Activated T-helper 1 cell treated with anti-CD3 and anti-CD28 coated beads, Interleukin-2, amount 50 U/mL, for 16 hours (primary cell): ENCODE measurements around the gene DCHS2.

Experiments used
- DNase-seq, 2 donors: peaks; one replicate each; pipeline ENCODE4 v3.0.0-alpha.2; 2020; ENCODE audit warnings: low read depth in 1 of 2, low spot score in 1 of 2

The DCHS2 gene

GRCh38 chr4:154399259-154399974, 92.2 kb downstream of the DCHS2 start:
- no peak for DNase-seq

DNA sequence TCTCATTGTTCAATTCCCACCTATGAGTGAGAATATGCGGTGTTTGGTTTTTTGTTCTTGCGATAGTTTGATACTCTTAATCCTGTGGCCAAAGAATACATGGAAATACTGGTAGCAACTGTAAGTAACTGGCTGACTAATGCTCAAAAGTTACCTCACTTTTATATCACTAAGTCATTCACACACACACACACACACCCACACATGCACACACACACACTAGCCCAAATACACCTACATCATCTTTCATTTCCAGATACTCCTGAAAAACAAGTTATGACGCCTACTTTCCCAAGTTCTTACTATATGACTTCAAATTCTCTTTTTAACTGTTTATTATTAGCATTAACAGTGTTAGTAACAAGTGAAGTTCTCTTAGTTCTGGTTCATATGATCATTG, 101.3 kb downstream of the DCHS2 start:
- no peak for DNase-seq

- DNase-seq, result no peak
Observed at GRCh38 chr4:154389148-154389547, 102.5 kb downstream of the DCHS2 start.

DNA sequence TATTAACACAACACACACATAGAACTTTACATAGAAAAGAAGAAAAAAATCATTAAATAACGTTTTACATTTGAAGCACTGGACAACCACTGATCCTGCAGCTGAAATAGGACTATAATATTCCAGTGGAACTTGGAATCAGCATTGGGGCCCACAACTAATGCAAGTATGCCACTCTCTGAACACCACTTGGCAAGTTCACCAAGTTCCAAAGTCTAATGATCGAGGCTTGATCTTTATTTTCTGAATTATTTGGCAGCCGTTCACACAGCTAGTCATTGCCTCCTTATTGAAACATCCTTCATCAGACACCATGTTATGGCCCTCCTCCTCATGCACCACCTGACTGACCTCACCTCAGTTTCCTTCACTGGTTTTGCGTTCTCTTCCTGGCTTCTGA, 107.6 kb downstream of the DCHS2 start:
- DNase-seq, result no peak

GRCh38 chr4:154376486-154376885, 115.1 kb downstream of the DCHS2 start:
- DNase-seq, result no peak

GRCh38 chr4:154368060-154368459, 123.5 kb downstream of the DCHS2 start:
- no peak for DNase-seq

- DNase-seq, result no peak
Observed at GRCh38 chr4:154367659-154368058, 123.9 kb downstream of the DCHS2 start.

- DNase-seq, result no peak
Observed at GRCh38 chr4:154366956-154367355, 124.6 kb downstream of the DCHS2 start.

- no peak for DNase-seq
Observed at GRCh38 chr4:154364066-154364845, 127.3 kb downstream of the DCHS2 start.

- no peak for DNase-seq
Observed at GRCh38 chr4:154361450-154361849, 130.1 kb downstream of the DCHS2 start.

DNA sequence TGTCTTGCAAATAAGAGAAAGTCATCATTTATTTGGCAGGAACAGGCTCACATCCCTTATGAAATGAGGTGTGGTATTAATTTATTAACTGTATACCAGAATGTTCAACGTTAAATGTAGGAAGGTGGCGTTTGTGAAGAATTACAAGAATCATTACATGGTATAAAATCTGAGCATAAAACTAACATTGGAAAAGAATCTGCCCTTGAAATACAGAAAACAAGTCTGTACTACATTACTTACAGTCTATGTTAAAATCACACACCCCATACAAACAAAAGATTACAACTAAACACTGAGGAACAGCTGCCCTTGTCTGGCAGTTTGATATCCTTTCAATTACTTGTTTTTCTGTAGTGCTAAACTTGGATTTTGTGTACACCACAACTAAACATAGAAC, 131.1 kb downstream of the DCHS2 start:
- no peak for DNase-seq

GRCh38 chr4:154354883-154355282, 136.7 kb downstream of the DCHS2 start:
- no peak for DNase-seq

- DNase-seq, result no peak
Observed at GRCh38 chr4:154349829-154350228, 141.8 kb downstream of the DCHS2 start.

DNA sequence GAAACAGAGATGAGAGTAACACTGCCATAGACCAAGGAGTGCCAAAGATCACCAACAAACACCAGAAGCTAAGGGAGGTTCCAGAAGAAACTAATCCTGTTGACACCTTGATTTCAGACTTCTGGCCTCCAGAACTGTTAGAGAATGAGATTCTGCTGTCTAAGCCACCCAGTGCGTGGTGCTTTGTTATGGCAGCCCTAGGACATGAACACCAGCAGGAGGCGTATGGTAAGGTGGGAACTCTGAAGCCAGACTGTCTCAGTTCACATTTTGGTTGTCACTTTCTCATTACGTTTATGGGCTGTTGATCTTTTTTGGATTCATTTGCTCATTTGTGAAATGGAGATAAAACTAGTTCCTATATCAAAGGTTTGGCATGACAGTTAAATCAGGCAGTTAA, 142.9 kb downstream of the DCHS2 start:
- no peak for DNase-seq

GRCh38 chr4:154345359-154345758, 146.2 kb downstream of the DCHS2 start:
- DNase-seq, result no peak

GRCh38 chr4:154344686-154345085, 146.9 kb downstream of the DCHS2 start:
- DNase-seq, result no peak

- DNase-seq, result no peak
Observed at GRCh38 chr4:154343651-154344050, 147.9 kb downstream of the DCHS2 start.

DNA sequence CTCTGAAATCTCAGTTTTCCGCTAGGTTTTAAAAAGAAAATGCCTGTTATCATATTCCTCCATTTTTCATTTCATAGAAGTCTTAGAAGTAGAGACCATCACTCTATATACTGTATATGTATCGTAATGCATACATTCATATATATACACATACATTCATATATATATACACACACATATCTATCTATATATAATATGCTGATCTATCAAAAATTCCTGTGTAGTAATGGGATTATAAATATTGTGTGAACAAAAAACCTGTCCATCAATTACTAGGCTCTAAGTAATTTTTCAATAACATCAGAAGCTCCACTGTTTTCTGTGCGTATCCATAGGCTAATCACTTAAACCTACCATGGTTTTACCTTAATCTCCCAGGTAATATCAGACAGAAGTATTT, 150.2 kb downstream of the DCHS2 start:
- DNase-seq, result no peak

DNA sequence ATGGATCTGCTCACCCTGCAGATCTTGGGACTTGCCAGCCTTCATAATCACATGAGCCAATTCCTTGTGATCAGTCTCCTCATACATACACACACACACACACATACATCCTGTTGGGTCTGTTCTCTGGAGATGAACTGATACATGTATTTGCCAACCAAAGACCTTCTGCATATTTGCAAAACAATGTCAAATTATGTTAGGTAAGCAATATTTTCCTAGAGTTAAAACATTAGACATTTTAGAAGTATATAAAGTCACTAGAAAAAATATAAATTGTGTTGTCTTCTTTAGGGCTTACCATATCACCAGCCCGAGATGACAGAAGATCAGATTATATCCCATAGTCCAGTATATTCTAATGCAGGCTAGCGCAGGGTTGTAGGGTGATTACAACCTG, 156.0 kb downstream of the DCHS2 start:
- DNase-seq, result no peak

DNA sequence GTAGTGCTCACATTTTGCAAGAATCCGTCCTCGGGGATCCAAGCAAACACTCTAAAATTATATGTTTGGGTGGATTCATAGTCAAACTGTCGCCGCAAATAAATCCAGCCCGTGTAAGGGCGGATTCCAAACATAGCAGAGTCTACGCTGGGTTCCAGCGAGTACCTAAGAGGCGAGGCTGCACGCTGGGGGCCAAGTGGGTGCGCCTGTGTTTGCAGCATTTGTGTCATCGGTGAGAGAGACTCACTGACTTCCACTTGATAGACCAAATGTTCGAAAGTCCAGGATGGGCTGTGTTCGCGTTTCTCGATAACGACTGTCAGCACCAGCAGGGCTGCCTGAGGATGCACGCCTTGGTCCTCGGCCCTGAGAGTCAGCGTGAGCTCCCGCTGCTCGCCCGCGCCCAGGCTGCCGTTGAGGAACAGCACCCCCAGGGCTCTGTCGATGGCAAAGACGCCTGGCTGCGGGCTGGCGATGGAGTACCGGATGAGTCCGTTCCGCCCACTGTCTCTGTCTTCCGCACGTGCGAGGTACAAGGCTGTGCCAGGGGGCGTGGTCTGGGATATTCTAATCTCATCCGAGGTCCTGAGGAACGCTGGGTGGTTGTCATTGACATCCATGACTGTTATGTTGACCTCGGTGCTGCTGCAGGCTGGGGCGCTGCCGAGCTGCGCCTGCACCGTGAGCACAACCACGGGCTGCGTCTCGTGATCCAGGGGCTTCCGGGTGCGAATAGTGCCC, 158.7 kb downstream of the DCHS2 start:
- DNase-seq, result peak; percentile 10 to 11

GRCh38 chr4:154329939-154330338, 161.7 kb downstream of the DCHS2 start:
- no peak for DNase-seq

DNA sequence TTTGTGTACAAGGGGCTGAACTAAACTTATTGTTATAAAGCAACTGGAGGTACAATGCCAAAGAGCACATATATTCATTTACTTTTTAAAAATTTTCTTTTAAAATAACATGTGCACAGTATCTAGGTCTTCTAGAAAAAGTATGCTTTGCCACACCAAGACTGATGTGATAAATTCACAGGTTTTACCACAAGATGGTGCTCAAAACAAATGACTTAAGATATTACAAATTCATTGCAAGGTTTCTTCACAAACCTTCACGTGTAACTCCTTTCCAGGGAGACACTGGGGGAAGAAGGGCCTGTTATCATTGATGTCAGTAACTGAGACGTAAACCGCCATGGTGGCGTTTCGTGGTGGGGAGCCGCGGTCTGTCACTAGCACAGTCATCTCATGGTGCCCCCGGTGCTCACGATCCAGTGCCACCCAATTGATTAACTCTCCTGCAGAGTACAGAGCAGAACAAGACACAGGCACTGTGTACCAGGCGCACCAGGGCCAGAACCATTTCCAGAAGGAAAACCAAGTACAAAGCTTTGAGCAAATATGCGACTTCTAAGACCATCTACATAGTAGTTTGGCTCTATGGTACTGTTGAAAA, 162.2 kb downstream of the DCHS2 start:
- no peak for DNase-seq
